Ramos (cell line): ENCODE data around the gene SPAG5.
"Not testable (repeated sequence)": the region's sequence is repeated elsewhere in the genome, so short reads cannot be mapped to it uniquely, and the experiment has no call there.

Experiments
- in situ Hi-C: fragments of 300-500 bp; cut with MboI; formaldehyde crosslinking; loops from one replicate; pipeline ENCODE4 v1.14.3; 2022; ENCODE audit warnings: low sequenced_read_pairs; ENCODE audit not compliant: unreplicated experiment

The SPAG5 gene

DNA sequence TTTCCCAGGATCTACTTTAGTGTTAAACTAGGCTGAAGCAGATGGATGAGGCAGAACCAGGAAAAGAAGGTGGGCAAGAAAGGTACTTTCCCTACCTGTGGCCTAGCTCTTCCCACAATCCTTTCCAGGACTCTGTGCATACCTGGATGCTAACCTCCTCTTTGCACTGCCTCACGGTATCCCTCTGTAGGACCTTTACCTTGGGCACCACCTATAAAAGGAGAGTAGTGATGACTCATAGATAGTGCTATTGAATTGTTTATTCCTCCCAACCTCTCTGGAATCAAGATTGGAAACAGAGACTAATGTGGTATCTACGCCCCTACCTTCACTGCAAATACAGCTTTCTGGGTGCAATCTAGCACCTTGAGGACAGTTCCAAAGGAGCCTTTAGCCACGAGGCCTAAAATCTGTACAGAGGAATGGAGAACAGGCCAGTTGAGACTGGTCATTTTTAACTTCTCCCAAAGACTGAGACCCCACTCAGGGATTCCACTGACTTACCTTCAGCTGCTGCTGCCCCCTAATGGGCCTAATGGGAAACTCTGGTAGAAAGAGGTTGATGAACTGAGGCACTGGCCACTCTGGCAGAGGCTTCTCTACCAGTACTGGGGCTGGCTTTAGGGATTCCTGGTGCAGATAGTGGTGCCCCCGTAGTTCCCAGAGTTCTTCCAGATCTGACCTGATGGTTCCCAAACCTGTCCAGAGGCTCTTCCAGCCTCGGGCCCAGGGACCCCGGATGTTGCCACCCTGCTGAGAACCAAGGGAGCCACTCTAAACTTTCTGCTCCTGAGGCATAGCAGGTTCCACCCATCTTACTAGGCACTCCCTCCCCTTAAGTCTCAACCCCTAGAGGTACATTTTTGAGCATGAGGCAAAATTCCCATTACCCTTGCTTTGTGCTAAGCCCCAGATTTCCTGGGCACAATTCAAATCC lies 14.4 kb upstream of the SPAG5 start:
- in situ Hi-C loops = loop anchor here (5.0 kb wide), 1 partner anchor 116 kb away; no protein-coding TSS in a partner anchor

- in situ Hi-C loops = loop anchor here (5.0 kb wide), 1 partner anchor 115 kb away; no protein-coding TSS in a partner anchor
These were observed 13.7 kb upstream of the SPAG5 start for GRCh38 chr17:28612531-28612930.

- in situ Hi-C loops = loop anchor here (5.0 kb wide), 1 partner anchor 113 kb away; no protein-coding TSS in a partner anchor
These were observed 11.6 kb upstream of the SPAG5 start for GRCh38 chr17:28610376-28610775.

DNA sequence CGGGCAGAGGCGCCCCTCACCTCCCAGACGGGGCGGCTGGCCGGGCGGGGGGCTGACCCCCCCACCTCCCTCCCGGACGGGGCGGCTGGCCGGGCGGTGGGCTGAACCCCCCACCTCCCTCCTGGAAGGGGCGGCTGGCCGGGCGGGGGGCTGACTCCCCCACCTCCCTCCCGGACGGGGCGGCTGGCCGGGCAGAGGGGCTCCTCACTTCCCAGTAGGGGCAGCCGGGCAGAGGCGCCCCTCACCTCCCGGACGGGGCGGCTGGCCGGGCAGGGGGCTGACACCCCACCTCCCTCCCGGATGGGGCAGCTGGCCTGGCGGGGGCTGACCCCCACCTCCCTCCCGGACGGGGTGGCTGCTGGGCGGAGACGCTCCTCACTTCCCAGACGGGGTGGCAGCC lies 5.2 kb upstream of the SPAG5 start:
- in situ Hi-C loops = not testable (repeated sequence)

DNA sequence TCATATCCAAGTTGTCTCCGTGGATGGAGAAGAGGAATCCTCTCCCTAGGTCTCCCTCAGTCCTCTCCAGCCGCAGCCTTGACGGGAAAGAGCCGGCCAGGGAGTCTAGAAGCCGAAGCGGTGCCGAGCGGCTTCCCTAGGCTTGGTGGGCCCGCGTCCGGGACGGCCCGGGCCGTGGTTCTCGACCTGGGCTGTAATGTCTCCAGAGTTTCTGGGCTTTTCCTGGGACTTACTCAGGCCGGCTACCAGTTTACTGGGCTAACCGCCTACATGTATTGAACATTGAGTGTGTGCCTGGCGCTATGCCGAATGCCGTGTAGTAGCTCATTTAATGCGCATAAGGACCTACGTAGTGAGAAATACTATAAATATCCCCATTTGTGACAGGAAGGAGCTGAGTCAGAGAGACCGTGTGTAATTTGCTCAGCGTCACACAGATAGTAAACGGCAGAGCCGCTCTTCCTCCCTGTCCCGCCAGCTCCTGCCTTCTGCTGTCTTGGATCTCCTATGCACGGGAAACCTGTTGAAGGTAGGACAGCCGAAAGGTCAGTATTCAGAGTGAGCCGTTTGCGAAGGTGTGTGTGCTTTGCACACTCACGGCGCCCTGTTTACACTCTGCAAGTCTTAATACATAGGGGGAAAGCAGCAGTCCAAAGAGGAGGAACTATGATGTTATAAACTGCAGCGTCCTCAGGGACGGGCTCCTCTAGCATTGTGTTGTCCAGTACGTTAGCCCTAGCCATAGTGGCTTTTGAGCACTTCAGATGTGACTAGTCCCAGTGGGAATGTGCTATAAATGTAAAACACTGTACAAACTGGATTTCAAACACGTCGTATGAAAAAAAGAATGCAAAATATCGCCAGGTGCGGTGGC lies 723 bp upstream of the SPAG5 start:
- in situ Hi-C loops = no loop called here

GRCh38 chr17:28598389-28598788 lies 436 bp downstream of the SPAG5 start:
- in situ Hi-C loops = no loop called here

- in situ Hi-C loops = no loop called here
These were observed 1.0 kb downstream of the SPAG5 start for GRCh38 chr17:28597606-28598383.

- in situ Hi-C loops = no loop called here
These were observed 6.6 kb downstream of the SPAG5 start for GRCh38 chr17:28592260-28592659.

GRCh38 chr17:28585851-28586250 lies 13.0 kb downstream of the SPAG5 start:
- in situ Hi-C loops = no loop called here

- in situ Hi-C loops = no loop called here
These were observed 14.4 kb downstream of the SPAG5 start for GRCh38 chr17:28584434-28584833.

GRCh38 chr17:28582513-28582912 lies 16.3 kb downstream of the SPAG5 start:
- in situ Hi-C loops = no loop called here

DNA sequence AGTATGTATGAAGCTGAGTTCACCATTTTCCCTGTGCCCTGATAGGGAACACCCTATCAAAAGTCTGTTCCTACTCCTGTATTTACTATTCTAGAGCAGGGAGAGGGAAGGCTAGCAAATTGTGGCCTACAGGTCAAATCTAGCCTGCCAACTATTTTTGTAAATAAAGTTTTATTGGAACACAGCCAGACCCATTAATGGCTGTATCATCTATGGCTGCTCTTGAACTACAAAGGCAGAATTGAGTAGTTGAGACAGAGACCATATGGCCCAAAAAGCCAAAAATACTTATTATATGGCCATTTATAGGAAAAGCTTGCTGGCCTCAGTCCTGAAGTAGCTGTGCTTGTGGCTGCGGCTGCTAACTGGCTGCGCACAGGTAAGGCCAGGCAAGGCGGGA lies 17.9 kb downstream of the SPAG5 start:
- in situ Hi-C loops = no loop called here

DNA sequence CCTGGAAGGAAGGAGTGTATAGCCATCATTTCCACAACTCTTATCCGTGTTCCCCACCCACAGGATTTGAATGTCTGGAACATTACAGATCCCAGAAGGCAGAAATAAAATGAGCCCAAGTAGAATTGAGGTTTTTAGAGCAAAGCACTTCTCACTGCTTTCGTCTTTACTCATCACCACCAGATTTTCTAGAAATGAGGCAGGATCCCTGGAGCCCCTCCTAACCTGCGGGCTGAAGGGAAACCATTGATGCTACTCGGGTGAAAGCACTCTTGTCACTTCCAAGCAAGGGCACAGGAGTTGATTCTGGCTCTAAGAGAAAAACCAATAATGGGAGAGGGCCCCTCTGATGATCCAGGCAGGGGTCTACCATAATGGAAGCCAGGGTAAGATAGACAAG lies 19.3 kb downstream of the SPAG5 start:
- in situ Hi-C loops = no loop called here

GRCh38 chr17:28578246-28579195 lies 20.3 kb downstream of the SPAG5 start:
- in situ Hi-C loops = no loop called here

DNA sequence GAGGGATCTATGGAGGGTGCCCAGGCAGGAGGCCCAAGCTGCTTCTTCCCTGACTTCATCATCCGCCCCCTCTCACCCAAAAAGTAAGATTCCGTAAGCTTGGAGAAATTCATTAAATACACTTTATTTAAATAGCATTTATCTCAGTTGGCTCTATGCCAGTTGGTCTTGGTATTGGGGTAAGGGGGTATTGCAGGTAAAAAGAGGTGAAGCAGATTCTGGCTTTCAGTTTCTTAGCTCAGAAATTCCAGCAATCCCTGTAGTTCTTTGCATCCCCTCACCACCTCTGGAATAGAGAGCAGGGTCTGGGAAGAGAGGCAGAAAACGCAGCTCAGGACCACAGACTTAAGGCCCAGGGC lies 21.4 kb downstream of the SPAG5 start:
- in situ Hi-C loops = no loop called here

DNA sequence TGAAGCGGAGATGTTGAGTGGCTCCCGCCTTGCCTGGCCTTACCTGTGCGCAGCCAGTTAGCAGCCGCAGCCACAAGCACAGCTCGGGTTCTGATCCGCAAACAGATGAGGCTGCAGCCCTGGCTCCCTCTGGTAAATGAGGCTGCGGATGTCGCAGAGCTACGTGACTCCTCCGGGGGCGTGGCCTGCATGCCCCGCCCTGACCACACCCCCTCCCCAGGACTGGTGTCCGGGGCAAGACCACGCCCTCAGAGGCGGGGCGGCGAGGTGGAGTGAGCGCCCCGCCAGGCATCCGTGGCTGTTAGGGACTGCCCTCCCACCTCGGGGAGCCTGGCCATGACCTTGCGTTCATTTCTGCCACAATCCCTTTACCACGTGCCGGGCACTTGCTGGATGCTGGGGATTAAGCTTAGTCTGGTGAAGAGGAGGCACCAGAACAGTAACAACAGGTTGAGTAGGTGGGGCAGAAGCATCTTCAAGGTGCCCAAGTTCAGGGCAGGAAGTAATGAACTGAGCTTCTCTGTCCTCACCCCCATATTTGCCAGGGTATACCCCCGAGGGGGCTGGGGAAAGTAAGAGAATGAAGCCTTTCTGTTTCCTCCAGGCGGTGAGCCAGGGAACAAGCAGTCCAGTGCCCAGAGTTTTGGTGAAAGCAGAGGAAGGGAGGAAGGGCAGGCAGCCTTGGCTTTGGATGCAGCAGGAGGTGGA lies 21.9 kb downstream of the SPAG5 start, which contains the start of gene ALDOC:
ALDOC (minus strand) TSS at position 138 of the 708 bp plus-strand sequence. CDS start 1,363 bp downstream, outside the sequence.
- in situ Hi-C loops = no loop called here

DNA sequence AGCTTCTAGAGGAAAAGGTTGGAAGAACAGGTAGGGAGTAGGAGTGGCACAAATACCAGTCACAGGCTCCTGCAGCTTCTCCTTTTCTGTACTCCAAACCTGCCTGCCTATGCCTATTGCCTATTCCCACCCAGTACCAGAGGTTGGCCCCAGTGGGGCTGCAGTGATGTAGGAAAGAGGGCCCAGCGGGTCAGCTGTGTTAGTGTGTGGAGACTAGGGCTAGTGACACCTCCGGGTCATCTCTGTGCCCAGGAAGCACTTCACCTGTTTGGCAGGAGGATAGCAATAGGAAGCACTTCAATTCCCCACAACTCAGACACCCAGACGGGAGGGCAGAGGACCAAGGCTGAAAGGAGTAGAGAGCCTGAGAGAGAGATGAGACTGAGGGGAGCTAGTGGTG lies 22.8 kb downstream of the SPAG5 start:
- in situ Hi-C loops = not testable (repeated sequence)

DNA sequence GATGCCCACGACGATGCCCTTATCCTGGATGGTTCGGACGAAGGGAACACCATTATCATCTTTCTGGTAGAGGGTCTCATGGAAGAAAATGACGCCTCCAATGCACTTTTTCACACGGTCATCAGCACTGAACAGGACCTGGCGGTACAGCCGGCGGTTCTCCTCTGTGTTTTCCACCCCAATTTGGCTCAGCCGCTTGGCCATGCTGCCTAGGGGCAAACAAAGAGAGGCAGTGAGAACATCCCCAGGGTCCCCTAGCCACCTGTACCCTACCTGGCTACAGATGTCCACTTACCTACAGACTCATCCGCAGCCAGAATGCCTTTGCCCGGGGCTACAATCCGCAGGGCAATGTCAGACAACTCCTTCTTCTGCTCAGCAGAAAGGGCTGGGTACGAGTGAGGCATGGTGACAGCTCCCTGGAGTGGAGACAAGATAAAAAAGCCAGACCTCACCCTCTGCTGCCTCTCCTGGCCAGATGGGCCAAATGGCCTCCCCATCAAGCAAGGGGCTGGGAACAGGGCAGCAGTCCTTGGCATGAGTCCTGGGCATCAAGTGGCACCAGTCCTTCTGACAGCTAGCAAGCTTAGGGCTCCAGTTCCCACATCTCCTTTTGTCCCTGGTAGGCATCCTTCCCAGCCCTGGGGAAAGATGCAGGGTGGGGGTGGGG lies 23.6 kb downstream of the SPAG5 start:
- in situ Hi-C loops = no loop called here
